Body of pancreas (tissue), 4 donors: Measurements from ENCODE around the gene PSMA3.

ENCODE experiments used
- POLR2A ChIP-seq, 3 donors: fragments of 450-650 bp; IDR thresholded peaks; one replicate each; pipeline ENCODE4 v1.6.1; 2016; ENCODE audit warnings: antibody characterized with exemption in 3 of 3, mild to moderate bottlenecking in 2 of 3
- TF ChIP-seq, protein P1 (sequence below), 7 experiments: fragments of 450-650 bp in 4 of 7; fragments of 200-600 bp in 3 of 7; sonication (generic) in 3 of 7; IDR thresholded peaks; one replicate each; pipeline ENCODE4 v1.5.1; 2016 to 2019; ENCODE audit warnings: antibody characterized with exemption in 7 of 7

- TF ChIP-seq, protein P1, sequence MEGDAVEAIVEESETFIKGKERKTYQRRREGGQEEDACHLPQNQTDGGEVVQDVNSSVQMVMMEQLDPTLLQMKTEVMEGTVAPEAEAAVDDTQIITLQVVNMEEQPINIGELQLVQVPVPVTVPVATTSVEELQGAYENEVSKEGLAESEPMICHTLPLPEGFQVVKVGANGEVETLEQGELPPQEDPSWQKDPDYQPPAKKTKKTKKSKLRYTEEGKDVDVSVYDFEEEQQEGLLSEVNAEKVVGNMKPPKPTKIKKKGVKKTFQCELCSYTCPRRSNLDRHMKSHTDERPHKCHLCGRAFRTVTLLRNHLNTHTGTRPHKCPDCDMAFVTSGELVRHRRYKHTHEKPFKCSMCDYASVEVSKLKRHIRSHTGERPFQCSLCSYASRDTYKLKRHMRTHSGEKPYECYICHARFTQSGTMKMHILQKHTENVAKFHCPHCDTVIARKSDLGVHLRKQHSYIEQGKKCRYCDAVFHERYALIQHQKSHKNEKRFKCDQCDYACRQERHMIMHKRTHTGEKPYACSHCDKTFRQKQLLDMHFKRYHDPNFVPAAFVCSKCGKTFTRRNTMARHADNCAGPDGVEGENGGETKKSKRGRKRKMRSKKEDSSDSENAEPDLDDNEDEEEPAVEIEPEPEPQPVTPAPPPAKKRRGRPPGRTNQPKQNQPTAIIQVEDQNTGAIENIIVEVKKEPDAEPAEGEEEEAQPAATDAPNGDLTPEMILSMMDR (IDR thresholded peaks at IDR 0.05) = no peak
- no peak for TF ChIP-seq POLR2A (IDR thresholded peaks at IDR 0.05)
Measured at GRCh38 chr14:58198086-58198485, 46.6 kb upstream of the PSMA3 start.
